Measurements from ENCODE around the gene CBX1. TPM values are rescaled to one million over a fixed set of nuclear protein-coding genes. Genes with fewer than 3 reads are reported as not detected.

The CBX1 gene
- total RNA-seq, 4 donors from 2014 or later: 21.0 to 46.7 (median 24.7) TPM

GRCh38 chr17:48027322-48027981, 73.8 kb downstream of the CBX1 start:
- H3K27ac ChIP-seq: peak overlapping the region in 1 of 4 donors; percentile 82
- H3K9me3 ChIP-seq: no peaks in the 10 kb centered on the region
- DNase-seq: no peak
- no peaks in the 10 kb centered on the region for H3K36me3 ChIP-seq
- H3K4me3 ChIP-seq: no peak overlapping the region
- intact Hi-C loops (cut with DNase I): loop anchor here (5.0 kb wide), 2 partner anchors 45 to 100 kb away; no protein-coding TSS in a partner anchor
- peaks cover 0 to 13% (median 0%) of the 10 kb centered on the region in 4 donors for H3K27me3 ChIP-seq
- TF ChIP-seq POLR2A (IDR thresholded peaks at IDR 0.05): no peak
- no peak for TF ChIP-seq CTCF (IDR thresholded peaks at IDR 0.05)
- H3K4me1 ChIP-seq: peaks cover 34 to 54% (median 43%) of the 10 kb centered on the region in 3 donors
- WGBS, 2 donors: 82 to 85% methylated on average over 10 to 12 of the region's 12 CpGs

DNA sequence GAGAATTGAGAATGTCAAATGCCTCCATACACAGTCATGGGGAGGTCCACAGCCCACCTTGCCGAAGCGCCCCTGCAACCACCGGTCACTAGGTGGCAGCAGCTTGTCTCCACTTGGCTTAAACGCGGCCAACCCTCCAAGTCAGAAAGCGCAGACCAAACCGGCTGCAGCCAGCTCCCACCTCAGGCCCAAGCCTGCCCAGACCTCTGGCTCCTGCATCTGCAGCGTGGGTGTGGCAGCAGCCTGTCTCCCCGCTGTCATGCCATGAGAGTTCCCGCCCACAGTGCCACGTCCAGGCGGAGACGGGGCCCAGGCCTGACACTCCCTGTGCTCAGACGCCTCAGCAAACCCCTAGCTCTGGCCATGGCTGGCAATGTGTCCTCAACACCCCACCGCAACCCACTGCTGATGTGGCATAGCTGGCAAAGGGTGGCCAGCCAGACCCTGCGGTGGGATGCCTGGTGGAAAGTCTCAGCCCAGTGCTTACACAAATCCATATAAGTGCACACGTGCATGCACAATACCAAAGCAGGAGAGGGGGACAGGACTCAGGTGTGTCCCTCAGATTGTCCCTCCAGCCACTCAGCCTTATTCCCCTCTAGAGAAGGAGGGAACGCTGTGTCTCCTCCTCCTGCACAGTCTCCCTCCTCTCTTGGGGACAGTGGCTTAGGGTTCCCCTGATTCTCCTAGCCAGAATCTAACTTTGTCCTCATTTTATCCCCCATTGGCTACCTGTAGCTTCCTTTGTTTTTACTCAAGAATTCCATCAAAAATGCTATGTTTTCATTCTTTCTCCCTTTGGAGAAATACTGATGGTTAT, 74.6 kb downstream of the CBX1 start:
- 16 to 18% methylated on average over 6 to 8 of the region's 18 CpGs for WGBS, 2 donors
- intact Hi-C loops (cut with DNase I): loop anchor here (5.0 kb wide), 2 partner anchors 46 to 101 kb away; no protein-coding TSS in a partner anchor
- Histone ChIP-seq H3K27me3 (peaks cover 0 to 18% (median 0%) of the 10 kb centered on the region in 4 donors), H3K36me3 (no peaks in the 10 kb centered on the region), H3K9me3 (no peaks in the 10 kb centered on the region), H3K4me3 (peak overlapping the region in 1 of 4 donors; percentile 70), H3K4me1 (peaks cover 34 to 54% (median 43%) of the 10 kb centered on the region in 3 donors), H3K27ac (peak overlapping the region; percentile 38 to 88 (median 78))
- TF ChIP-seq CTCF (IDR thresholded peaks at IDR 0.05) (peak; percentile 77 to 96 (median 92)), POLR2A (IDR thresholded peaks at IDR 0.05) (no peak)
- peak; percentile 28 for DNase-seq

- Histone ChIP-seq H3K4me3 (peak overlapping the region; percentile 6 to 70 (median 48)), H3K27ac (peak overlapping the region; percentile 38 to 88 (median 78)), H3K36me3 (no peaks in the 10 kb centered on the region), H3K27me3 (peaks cover 0 to 23% (median 0%) of the 10 kb centered on the region in 4 donors), H3K4me1 (peaks cover 34 to 54% (median 43%) of the 10 kb centered on the region in 3 donors), H3K9me3 (no peaks in the 10 kb centered on the region)
- no peak for DNase-seq
- intact Hi-C loops (cut with DNase I): loop anchor here (5.0 kb wide), 2 partner anchors 46 to 101 kb away; no protein-coding TSS in a partner anchor
- TF ChIP-seq POLR2A (IDR thresholded peaks at IDR 0.05): no peak
- TF ChIP-seq CTCF (IDR thresholded peaks at IDR 0.05): no peak
- 3 to 20% methylated on average over 1 to 8 of the region's 8 CpGs for WGBS, 2 donors
Observed at GRCh38 chr17:48025904-48026501, 75.3 kb downstream of the CBX1 start.

DNA sequence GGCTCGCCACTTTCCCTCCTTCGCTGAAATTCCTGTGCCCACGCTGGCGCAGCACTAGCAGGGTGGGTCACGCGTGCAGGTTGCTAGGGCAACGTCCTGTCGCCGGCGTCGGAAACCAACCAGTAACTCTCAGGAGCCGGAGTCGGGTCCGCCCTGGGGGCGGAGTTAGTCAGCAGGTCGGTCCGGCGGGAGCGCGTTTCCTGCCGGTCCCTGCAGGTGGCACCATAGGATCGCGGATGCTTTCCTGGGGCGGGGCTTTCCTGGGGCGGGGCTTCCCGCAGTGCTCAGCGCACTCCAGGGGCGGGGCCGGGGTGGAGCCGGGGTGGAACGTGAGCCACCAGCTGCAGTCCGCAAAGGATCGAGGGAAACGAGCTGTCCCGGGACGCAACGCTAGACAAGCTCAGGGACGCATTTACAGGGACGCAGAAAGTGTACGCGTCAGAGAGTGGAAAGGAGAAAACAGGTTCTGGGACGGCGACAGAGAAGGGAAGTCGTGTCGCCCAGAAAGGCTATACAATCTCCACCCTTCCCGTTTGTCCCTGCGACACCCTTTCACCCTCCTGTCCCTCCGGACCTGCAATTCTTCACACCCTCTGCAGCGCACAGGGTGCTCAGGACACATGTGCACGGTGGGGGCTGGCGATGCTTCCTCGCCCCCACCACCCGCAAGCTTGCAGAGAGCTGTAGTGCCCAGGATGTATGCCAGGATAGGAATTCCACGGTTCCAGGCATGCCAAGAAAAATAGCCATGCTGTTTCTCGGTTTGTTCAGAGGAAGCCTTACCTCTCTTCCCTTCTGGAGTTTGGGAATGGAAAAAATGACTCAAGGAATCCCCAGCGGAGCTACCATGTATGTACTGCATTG, 76.0 kb downstream of the CBX1 start:
- no peaks in the 10 kb centered on the region for H3K9me3 ChIP-seq
- TF ChIP-seq CTCF (IDR thresholded peaks at IDR 0.05) (peak; percentile 75 to 89 (median 84)), POLR2A (IDR thresholded peaks at IDR 0.05) (peak in 1 of 4 donors; percentile 37)
- H3K4me3 ChIP-seq: peak overlapping the region; percentile 29 to 70 (median 48)
- WGBS, 2 donors: 1% methylated on average over 27 to 33 of the region's 56 CpGs
- peaks cover 34 to 46% (median 37%) of the 10 kb centered on the region in 3 donors for H3K4me1 ChIP-seq
- H3K36me3 ChIP-seq: no peaks in the 10 kb centered on the region
- intact Hi-C loops (cut with DNase I): loop anchor here (5.0 kb wide), 2 partner anchors 47 to 102 kb away; no protein-coding TSS in a partner anchor
- peak; percentile 86 for DNase-seq
- H3K27me3 ChIP-seq: peaks cover 0 to 28% (median 0%) of the 10 kb centered on the region in 4 donors
- H3K27ac ChIP-seq: peak overlapping the region; percentile 45 to 88 (median 78)

All from esophagus squamous epithelium (tissue), 5 donors.